Activated T-helper 17 cell treated with anti-CD3 and anti-CD28 coated beads, Interleukin-2, amount 50 U/mL, for 72 hours (primary cell): ENCODE measurements around the gene PM20D1. TPM values are rescaled to one million over a fixed set of nuclear protein-coding genes. Genes with fewer than 3 reads are reported as not detected.
A peak's percentile ranks its signal among the peaks of the same experiment; 100 is the strongest.
"Not testable (repeated sequence)": the region's sequence is repeated elsewhere in the genome, so short reads cannot be mapped to it uniquely, and the experiment has no call there.

ENCODE experiments used
- ATAC-seq: fragments of 150-1000 bp; cut with Tn5 transposase; replicated peaks from 2 replicates; pipeline ENCODE4 v1.10.0; 2021; ENCODE audit warnings: mild to moderate bottlenecking, moderate library complexity
- H3K27ac Mint-ChIP-seq: one replicate; pipeline ENCODE4 v1.8.0; 2022; ENCODE audit warnings: mixed read lengths
- H3K27me3 Mint-ChIP-seq: one replicate; pipeline ENCODE4 v1.8.0; 2022; ENCODE audit warnings: mixed read lengths
- H3K36me3 Mint-ChIP-seq: one replicate; pipeline ENCODE4 v1.8.0; 2022; ENCODE audit warnings: low read depth, mild to moderate bottlenecking, mixed read lengths
- H3K4me1 Mint-ChIP-seq: one replicate; pipeline ENCODE4 v1.8.0; 2022; ENCODE audit warnings: mixed read lengths
- H3K4me3 Mint-ChIP-seq: one replicate; pipeline ENCODE4 v1.8.0; 2022; ENCODE audit warnings: mild to moderate bottlenecking, mixed read lengths
- H3K9me3 Mint-ChIP-seq: one replicate; pipeline ENCODE4 v1.8.0; 2022; ENCODE audit warnings: mixed read lengths
- total RNA-seq, 2 donors: library from RNA; stranded (reverse); gene quantifications; one replicate each; pipeline ENCODE4 v1.2.3, GENCODE V29; 2022

PM20D1 gene
- total RNA-seq, 2 donors from 2014 or later: 0.32 TPM

DNA sequence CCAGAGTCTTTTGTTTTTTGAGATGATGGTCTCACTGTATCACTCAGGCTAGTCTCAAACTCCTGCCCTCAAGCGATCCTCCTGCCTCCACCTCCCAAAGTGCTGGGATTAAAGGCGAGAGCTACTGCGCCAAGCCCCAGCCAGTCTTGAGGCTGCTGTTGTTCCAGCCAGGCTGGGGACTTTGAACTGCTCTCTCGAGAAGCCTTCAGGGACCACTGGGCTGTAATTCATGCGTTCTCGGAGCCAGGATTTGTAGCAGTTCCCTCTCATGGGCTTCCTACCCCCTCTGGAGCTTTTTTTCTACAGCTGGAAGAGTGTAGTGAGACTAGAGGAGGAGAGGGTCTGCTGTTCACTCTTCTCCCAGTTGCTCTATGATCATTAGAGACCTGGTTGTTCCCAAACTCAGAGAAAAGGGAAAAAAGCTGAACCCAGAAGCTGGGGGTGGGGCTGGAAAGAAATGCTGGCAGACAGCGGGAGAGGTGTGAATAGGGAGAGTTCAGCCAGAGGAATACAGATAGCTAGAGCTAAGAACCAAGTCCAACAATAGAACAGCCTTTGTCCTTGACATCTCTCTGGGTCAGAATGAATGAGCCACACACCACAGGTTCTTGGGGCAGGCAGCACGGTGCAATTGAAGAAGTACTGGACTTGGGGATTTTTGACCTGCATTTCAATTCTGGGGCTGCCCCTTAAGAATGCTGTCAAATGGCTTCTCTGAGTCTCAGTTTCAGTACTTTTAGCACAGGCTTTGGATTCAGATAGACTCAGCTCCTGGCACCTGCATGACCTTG is 23.7 kb downstream of the PM20D1 start:
- Mint-ChIP-seq H3K9me3 (no peaks in the 10 kb centered on the region), H3K27ac (no peak overlapping the region), H3K27me3 (peaks cover 4% of the 10 kb centered on the region), H3K4me1 (peaks cover 28% of the 10 kb centered on the region), H3K36me3 (no peaks in the 10 kb centered on the region), H3K4me3 (no peak overlapping the region)
- ATAC-seq: peak; percentile 71

GRCh38 chr1:205824180-205824579 is 25.8 kb downstream of the PM20D1 start:
- peak; percentile 55 for ATAC-seq
- peak overlapping the region; percentile 26 for H3K4me3 Mint-ChIP-seq

DNA sequence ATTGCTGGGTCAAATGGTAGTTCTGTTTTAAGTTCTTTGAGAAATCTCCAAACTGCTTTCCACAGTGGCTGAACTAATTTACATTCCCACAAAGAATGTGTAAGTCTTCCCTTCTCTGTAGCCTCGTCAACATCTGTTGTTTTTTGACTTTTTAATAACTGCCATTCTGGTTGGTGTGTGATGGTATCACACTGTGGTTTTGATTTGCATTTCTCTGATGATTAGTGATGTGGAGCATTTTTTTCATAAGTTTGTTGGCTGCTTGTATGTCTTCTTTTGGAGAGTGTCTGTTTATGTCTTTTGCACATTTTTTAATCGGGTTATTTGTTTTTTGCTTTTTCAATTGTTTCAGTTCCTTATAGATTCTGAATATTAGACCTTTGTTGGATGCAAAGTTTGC is 26.7 kb downstream of the PM20D1 start:
- not testable (repeated sequence) for H3K9me3 Mint-ChIP-seq, H3K36me3 Mint-ChIP-seq, H3K27me3 Mint-ChIP-seq, H3K27ac Mint-ChIP-seq
- Mint-ChIP-seq H3K4me3 (peak overlapping the region; percentile 26), H3K4me1 (peaks cover 28% of the 10 kb centered on the region)
- peak; percentile 67 for ATAC-seq

More at GRCh38 chr1:205824180-205824579, 25.8 kb downstream of the PM20D1 start:
- no peaks in the 10 kb centered on the region for H3K9me3 Mint-ChIP-seq
- peaks cover 28% of the 10 kb centered on the region for H3K4me1 Mint-ChIP-seq
- no peaks in the 10 kb centered on the region for H3K36me3 Mint-ChIP-seq
- H3K27me3 Mint-ChIP-seq: peaks cover 4% of the 10 kb centered on the region
- no peak overlapping the region for H3K27ac Mint-ChIP-seq

GRCh38 chr1:205822397-205822796 is 27.5 kb downstream of the PM20D1 start:
- Mint-ChIP-seq H3K4me1 (peaks cover 28% of the 10 kb centered on the region), H3K27me3 (peaks cover 4% of the 10 kb centered on the region), H3K27ac (no peak overlapping the region), H3K36me3 (no peaks in the 10 kb centered on the region), H3K4me3 (no peak overlapping the region), H3K9me3 (no peaks in the 10 kb centered on the region)
- ATAC-seq: no peak

DNA sequence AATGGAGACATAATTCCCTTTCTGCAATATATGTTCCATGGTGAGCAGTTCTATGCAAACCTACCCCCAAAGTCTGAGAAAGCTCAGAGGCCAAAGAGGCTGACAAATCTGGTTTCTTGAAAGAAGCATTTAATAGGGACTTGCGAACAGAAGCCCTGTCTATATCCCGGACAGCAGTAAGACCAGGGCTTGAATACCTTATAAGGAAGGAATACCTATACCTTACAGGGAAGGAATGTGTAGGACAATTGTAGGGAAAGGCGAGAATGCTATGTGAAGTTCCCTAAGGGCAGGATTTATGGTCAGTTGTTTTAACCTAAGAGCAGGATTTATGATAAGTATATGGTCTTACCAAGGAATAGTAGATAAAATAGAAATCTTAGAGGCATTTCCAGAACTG is 31.9 kb downstream of the PM20D1 start:
- Mint-ChIP-seq H3K36me3 (no peaks in the 10 kb centered on the region), H3K27ac (no peak overlapping the region), H3K4me1 (peaks cover 18% of the 10 kb centered on the region), H3K9me3 (no peaks in the 10 kb centered on the region), H3K27me3 (no peaks in the 10 kb centered on the region), H3K4me3 (no peak overlapping the region)
- ATAC-seq: no peak

GRCh38 chr1:205817364-205817763 is 32.6 kb downstream of the PM20D1 start:
- no peak overlapping the region for H3K27ac Mint-ChIP-seq
- H3K36me3 Mint-ChIP-seq: no peaks in the 10 kb centered on the region
- peaks cover 13% of the 10 kb centered on the region for H3K4me1 Mint-ChIP-seq
- ATAC-seq: no peak
- no peak overlapping the region for H3K4me3 Mint-ChIP-seq
- H3K27me3 Mint-ChIP-seq: no peaks in the 10 kb centered on the region
- H3K9me3 Mint-ChIP-seq: no peaks in the 10 kb centered on the region

GRCh38 chr1:205813755-205814058 is 36.2 kb downstream of the PM20D1 start:
- Mint-ChIP-seq H3K27me3 (no peaks in the 10 kb centered on the region), H3K4me3 (peak overlapping the region; percentile 98), H3K4me1 (peaks cover 38% of the 10 kb centered on the region), H3K27ac (peak overlapping the region; percentile 72), H3K36me3 (peaks cover 26% of the 10 kb centered on the region), H3K9me3 (no peaks in the 10 kb centered on the region)
- no peak for ATAC-seq

DNA sequence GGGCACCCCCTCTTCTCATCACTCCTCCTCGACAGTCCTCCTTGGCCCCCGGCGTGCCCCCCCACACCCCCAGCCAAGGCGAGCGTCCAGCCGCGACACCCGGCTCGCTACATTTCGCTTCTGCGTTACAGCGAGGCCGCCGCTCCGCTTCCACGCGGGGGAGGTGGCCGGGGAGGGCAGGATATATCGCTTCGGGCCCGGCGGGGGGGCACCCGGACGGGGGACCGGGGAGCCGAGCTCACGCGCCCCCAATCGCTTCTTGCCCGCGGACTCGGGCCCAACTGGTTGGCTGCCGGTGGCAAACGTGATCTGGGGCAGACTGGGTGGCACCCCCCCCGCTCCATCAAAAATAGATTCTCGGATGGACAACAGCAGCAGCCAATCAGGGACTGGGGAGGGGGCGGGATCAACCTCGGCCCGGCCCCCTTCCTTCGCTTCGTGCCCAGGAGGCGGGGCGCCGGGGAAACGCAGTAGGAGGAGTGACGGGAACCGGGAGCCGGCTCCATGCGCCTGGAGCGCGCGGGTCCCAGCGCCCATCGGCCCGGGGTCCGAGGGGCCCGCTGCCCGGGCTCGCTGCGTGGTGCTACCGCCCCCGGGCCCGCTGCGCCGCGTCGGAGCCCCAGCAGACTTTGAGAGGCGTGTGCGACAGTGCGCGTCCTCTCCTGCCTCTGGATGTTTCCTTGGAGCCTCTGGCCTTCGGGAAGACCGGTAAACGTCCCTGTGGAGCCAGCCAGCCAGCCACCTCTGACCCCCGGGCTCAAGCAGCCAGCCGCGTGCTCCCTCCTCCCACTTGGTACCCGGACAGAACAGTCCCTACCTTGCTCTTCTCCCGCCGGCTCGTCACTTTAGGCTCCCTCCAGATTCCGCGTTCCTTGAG is 36.8 kb downstream of the PM20D1 start, which contains the start of gene SLC41A1:
SLC41A1 (minus strand) TSS at position 321 of the 877 bp plus-strand sequence. CDS start 2,757 bp downstream, outside the sequence.
- peak within 1 kb of the TSS; percentile 98 for H3K4me3 Mint-ChIP-seq
- peak within 1 kb of the TSS; percentile 93 for H3K27ac Mint-ChIP-seq
- H3K4me1 Mint-ChIP-seq: peaks cover 44% of the 10 kb centered on the region
- H3K9me3 Mint-ChIP-seq: no peaks in the 10 kb centered on the region
- H3K36me3 Mint-ChIP-seq: peaks cover 32% of the 10 kb centered on the region
- peak; percentile 97 for ATAC-seq
- H3K27me3 Mint-ChIP-seq: no peaks in the 10 kb centered on the region

- peak; percentile 27 for ATAC-seq
- H3K9me3 Mint-ChIP-seq: no peaks in the 10 kb centered on the region
- H3K4me3 Mint-ChIP-seq: peak overlapping the region; percentile 98
- H3K27ac Mint-ChIP-seq: peak overlapping the region; percentile 93
- H3K27me3 Mint-ChIP-seq: no peaks in the 10 kb centered on the region
- peaks cover 39% of the 10 kb centered on the region for H3K36me3 Mint-ChIP-seq
- peaks cover 48% of the 10 kb centered on the region for H3K4me1 Mint-ChIP-seq
These were observed 37.6 kb downstream of the PM20D1 start for GRCh38 chr1:205812271-205812877.

DNA sequence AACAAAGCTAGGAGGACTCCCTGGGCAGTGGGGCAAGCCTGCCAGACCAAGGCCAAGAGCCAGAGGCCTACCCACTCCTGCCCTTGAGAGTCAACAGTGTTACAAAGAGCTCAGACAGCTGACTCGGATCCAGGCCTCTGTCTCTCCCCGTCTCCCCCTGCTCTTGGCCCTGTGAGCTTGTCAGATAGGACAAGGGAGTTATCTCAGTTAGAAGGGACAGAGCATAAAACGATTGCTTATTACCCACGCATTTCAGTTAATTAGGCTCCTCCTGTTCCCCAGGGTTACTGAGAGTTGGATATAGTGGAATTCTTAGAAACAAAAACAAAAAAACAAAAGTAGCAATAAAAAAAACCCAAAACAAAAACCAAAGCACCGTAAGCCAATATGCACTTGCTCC is 38.3 kb downstream of the PM20D1 start:
- no peaks in the 10 kb centered on the region for H3K9me3 Mint-ChIP-seq
- ATAC-seq: no peak
- peaks cover 54% of the 10 kb centered on the region for H3K4me1 Mint-ChIP-seq
- H3K4me3 Mint-ChIP-seq: peak overlapping the region; percentile 98
- no peaks in the 10 kb centered on the region for H3K27me3 Mint-ChIP-seq
- H3K36me3 Mint-ChIP-seq: peaks cover 43% of the 10 kb centered on the region
- H3K27ac Mint-ChIP-seq: peak overlapping the region; percentile 93

- no peak for ATAC-seq
- H3K4me3 Mint-ChIP-seq: peak overlapping the region; percentile 98
- no peaks in the 10 kb centered on the region for H3K9me3 Mint-ChIP-seq
- peak overlapping the region; percentile 93 for H3K27ac Mint-ChIP-seq
- no peaks in the 10 kb centered on the region for H3K27me3 Mint-ChIP-seq
- peaks cover 65% of the 10 kb centered on the region for H3K4me1 Mint-ChIP-seq
- H3K36me3 Mint-ChIP-seq: peaks cover 53% of the 10 kb centered on the region
These were observed 39.3 kb downstream of the PM20D1 start for GRCh38 chr1:205810448-205811157.

DNA sequence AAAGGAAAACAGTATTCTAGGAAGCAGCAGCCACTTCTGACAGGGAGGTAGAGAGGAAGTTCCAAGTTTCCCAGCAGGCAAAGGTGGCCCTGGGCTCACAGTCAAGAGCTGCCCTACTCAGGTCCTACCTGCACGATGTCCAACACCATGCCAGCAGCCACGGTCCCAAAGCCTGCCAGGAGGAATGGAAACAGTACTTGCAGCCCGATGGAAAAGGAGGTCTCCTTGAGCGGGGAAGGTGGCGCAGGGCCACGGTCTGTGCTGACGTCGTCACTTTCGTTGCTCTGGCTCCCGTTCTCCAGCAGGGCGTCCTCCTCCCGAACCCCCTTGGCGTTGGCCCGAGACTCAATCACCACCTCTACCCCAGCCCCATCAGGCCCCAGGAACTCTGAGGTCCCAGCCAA is 40.0 kb downstream of the PM20D1 start:
- Mint-ChIP-seq H3K36me3 (peaks cover 59% of the 10 kb centered on the region), H3K4me3 (peak overlapping the region; percentile 98), H3K9me3 (no peaks in the 10 kb centered on the region), H3K27me3 (no peaks in the 10 kb centered on the region), H3K4me1 (peaks cover 71% of the 10 kb centered on the region), H3K27ac (no peak overlapping the region)
- no peak for ATAC-seq

GRCh38 chr1:205809469-205809868 is 40.5 kb downstream of the PM20D1 start:
- H3K27ac Mint-ChIP-seq: no peak overlapping the region

More at GRCh38 chr1:205809469-205809868, 40.5 kb downstream of the PM20D1 start:
- no peak for ATAC-seq
- Mint-ChIP-seq H3K36me3 (peaks cover 64% of the 10 kb centered on the region), H3K27me3 (no peaks in the 10 kb centered on the region), H3K9me3 (no peaks in the 10 kb centered on the region), H3K4me3 (peak overlapping the region; percentile 98), H3K4me1 (peaks cover 72% of the 10 kb centered on the region)
